Psoas muscle (tissue), 8 donors: Measurements from ENCODE around the gene TUBGCP6. TPM values are rescaled to one million over a fixed set of nuclear protein-coding genes. Genes with fewer than 3 reads are reported as not detected.
A peak's percentile ranks its signal among the peaks of the same experiment; 100 is the strongest.

Experiments
- ATAC-seq, 4 donors: fragments of 200-7000 bp; cut with Tn5 transposase; one replicate each; pipeline ENCODE4 v1.9.1; 2020; ENCODE audit warnings: moderate library complexity in 3 of 4, mild to moderate bottlenecking in 2 of 4
- DNase-seq, 2 donors: peaks; one replicate each; pipeline ENCODE4 v3.0.0-alpha.2; 2020
- H3K27ac ChIP-seq: fragments of 200-600 bp; one replicate; pipeline ENCODE4 v1.8.0; 2022
- H3K27me3 ChIP-seq, 3 donors: fragments of 200-600 bp in 1 of 3; one replicate each; pipeline versions ENCODE4 v1.6.1 to v1.8.0; 2013 to 2022; ENCODE audit warnings: low read length in 2 of 3, mild to moderate bottlenecking in 2 of 3, moderate library complexity in 1 of 3; ENCODE audit not compliant: insufficient read depth in 3 of 3
- H3K36me3 ChIP-seq, 2 donors: fragments of 200-600 bp in 1 of 2; one replicate each; pipeline versions ENCODE4 v1.6.1 to v1.8.0; 2013 to 2022; ENCODE audit warnings: low read depth in 1 of 2, mild to moderate bottlenecking in 1 of 2, moderate library complexity in 1 of 2; ENCODE audit not compliant: insufficient read depth in 1 of 2
- H3K4me1 ChIP-seq: fragments of 200-600 bp; one replicate; pipeline ENCODE4 v1.8.0; 2022
- H3K4me3 ChIP-seq: fragments of 200-600 bp; one replicate; pipeline ENCODE4 v1.8.0; 2022; ENCODE audit warnings: mild to moderate bottlenecking
- H3K9me3 ChIP-seq: fragments of 200-600 bp; one replicate; pipeline ENCODE4 v1.8.0; 2022
- CTCF ChIP-seq: fragments of 200-600 bp; IDR thresholded peaks from one replicate; pipeline ENCODE4 v1.8.0; 2022; ENCODE audit warnings: antibody characterized with exemption
- WGBS, 3 donors: extraction: QIAGEN DNeasy Blood & Tissue Kit; methylation state at CpG; one replicate each; pipeline versions ENCODE4 v1.1.6 to v1.1.7; 2013; 5-methylcytosine and 5-hydroxymethylcytosine counted together
- intact Hi-C, 2 donors: fragments of 100-400 bp; cut with DNase I; formaldehyde crosslinking; loops; one replicate each; pipeline versions ENCODE4 v1.11.0 to v1.14.2; 2022
- polyA plus RNA-seq, 3 donors: library from polyadenylated mRNA; stranded (reverse); fragments of 200-250 nt; gene quantifications; one replicate each; pipeline ENCODE4 v1.2.3, GENCODE V29; 2013
- total RNA-seq, 4 donors: library from RNA; stranded (reverse); fragmentation: NEBNext Ultra II Directional in 2 of 4; extraction: Animal tissue kit (Norgen Biotek cat#: 25700) in 2 of 4; gene quantifications; one replicate each; pipeline versions ENCODE4 v1.2.1 to v1.2.4, GENCODE V29; 2021 to 2023
- donor health status: healthy with polysubstance abuse.
- donor health status: DM: no; HTN: no; CAD: no; lungs with moderate emphysema.
- donor health status: Bipolar disorder and iron deficiency.
- donor health status: healthy.
- donor health status: DM: yes; HTN: yes; CAD: no.
- donor health status: DM: no; HTN: no; CAD: no.
- donor health status: DM: no; HTN: no; CAD: no.
- donor health status: DM: yes; HTN: yes; CAD: no.

Gene TUBGCP6
- total and polyA plus RNA-seq, 7 donors, result 9.5 to 21.8 (median 18.0) TPM

GRCh38 chr22:50248196-50249081, 3.6 kb upstream of the TUBGCP6 start:
- TF ChIP-seq CTCF, result no peak
- peaks cover 32% of the 10 kb centered on the region for H3K4me1 ChIP-seq
- intact Hi-C loops, result no loop called here

GRCh38 chr22:50247748-50248147, 2.9 kb upstream of the TUBGCP6 start:
- Histone ChIP-seq H3K27ac (no peak overlapping the region), H3K27me3 (no peaks in the 10 kb centered on the region), H3K4me3 (no peak overlapping the region), H3K9me3 (no peaks in the 10 kb centered on the region), H3K36me3 (peaks cover 0 to 41% of the 10 kb centered on the region in 2 donors), H3K4me1 (peaks cover 39% of the 10 kb centered on the region)
- TF ChIP-seq CTCF, result no peak
- DNase-seq (peak in 1 of 2 donors; percentile 67), ATAC-seq (no peak)
- intact Hi-C loops, result no loop called here
- WGBS, 3 donors, result 37 to 39% (median 38%) methylated on average over 16 of the region's 16 CpGs

More at GRCh38 chr22:50248196-50249081, 3.6 kb upstream of the TUBGCP6 start:
- Histone ChIP-seq H3K4me3 (no peak overlapping the region), H3K36me3 (peaks cover 0 to 46% of the 10 kb centered on the region in 2 donors), H3K27ac (no peak overlapping the region), H3K27me3 (no peaks in the 10 kb centered on the region), H3K9me3 (no peaks in the 10 kb centered on the region)
- DNase-seq (peak in 1 of 2 donors; percentile 56), ATAC-seq (no peak)
- 79 to 87% (median 82%) methylated on average over 22 to 29 of the region's 29 CpGs for WGBS, 3 donors

- H3K27me3 ChIP-seq, result no peaks in the 10 kb centered on the region
- no peak for ATAC-seq
- intact Hi-C loops, result no loop called here
- peaks cover 51% of the 10 kb centered on the region for H3K4me1 ChIP-seq
- peak overlapping the region; percentile 95 for H3K27ac ChIP-seq
- no peak overlapping the region for H3K4me3 ChIP-seq
- no peak for DNase-seq
- peaks cover 0 to 37% of the 10 kb centered on the region in 2 donors for H3K36me3 ChIP-seq
- TF ChIP-seq CTCF, result no peak
- no peaks in the 10 kb centered on the region for H3K9me3 ChIP-seq
- WGBS, 3 donors, result 60 to 79% (median 70%) methylated on average over 20 of the region's 20 CpGs
Measured at GRCh38 chr22:50246242-50247175, 1.7 kb upstream of the TUBGCP6 start.

- peaks cover 53% of the 10 kb centered on the region for H3K4me1 ChIP-seq
- ATAC-seq, result peak in 3 of 4 donors; percentile 5 to 39 (median 9)
- WGBS, 3 donors, result 12 to 26% (median 15%) methylated on average over 26 to 53 of the region's 53 CpGs
- intact Hi-C loops, result no loop called here
- DNase-seq, result peak in 1 of 2 donors; percentile 61
- H3K4me3 ChIP-seq, result peak overlapping the region; percentile 98
- no peaks in the 10 kb centered on the region for H3K27me3 ChIP-seq
- TF ChIP-seq CTCF, result no peak
- peak overlapping the region; percentile 95 for H3K27ac ChIP-seq
- H3K36me3 ChIP-seq, result peaks cover 0 to 40% of the 10 kb centered on the region in 2 donors
- no peaks in the 10 kb centered on the region for H3K9me3 ChIP-seq
Measured at GRCh38 chr22:50245214-50246072, 620 bp upstream of the TUBGCP6 start.
